ENCODE measurements around the gene DDX39A. TPM values are rescaled to one million over a fixed set of nuclear protein-coding genes. Genes with fewer than 3 reads are reported as not detected.
A peak's percentile ranks its signal among the peaks of the same experiment; 100 is the strongest.

Gene DDX39A
- total RNA-seq, 1 donor: 49.2 TPM

GRCh38 chr19:14379294-14380065 lies 39.7 kb downstream of the DDX39A start:
- peaks cover 31% of the 10 kb centered on the region for H3K79me2 ChIP-seq (ENCODE audit: insufficient read depth, low read length)
- H3K27ac ChIP-seq (ENCODE audit: low read depth, low read length): no peak overlapping the region
- H3K4me2 ChIP-seq (ENCODE audit: insufficient read depth, low read length): no peak overlapping the region
- TF ChIP-seq, protein P1, sequence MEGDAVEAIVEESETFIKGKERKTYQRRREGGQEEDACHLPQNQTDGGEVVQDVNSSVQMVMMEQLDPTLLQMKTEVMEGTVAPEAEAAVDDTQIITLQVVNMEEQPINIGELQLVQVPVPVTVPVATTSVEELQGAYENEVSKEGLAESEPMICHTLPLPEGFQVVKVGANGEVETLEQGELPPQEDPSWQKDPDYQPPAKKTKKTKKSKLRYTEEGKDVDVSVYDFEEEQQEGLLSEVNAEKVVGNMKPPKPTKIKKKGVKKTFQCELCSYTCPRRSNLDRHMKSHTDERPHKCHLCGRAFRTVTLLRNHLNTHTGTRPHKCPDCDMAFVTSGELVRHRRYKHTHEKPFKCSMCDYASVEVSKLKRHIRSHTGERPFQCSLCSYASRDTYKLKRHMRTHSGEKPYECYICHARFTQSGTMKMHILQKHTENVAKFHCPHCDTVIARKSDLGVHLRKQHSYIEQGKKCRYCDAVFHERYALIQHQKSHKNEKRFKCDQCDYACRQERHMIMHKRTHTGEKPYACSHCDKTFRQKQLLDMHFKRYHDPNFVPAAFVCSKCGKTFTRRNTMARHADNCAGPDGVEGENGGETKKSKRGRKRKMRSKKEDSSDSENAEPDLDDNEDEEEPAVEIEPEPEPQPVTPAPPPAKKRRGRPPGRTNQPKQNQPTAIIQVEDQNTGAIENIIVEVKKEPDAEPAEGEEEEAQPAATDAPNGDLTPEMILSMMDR (IDR thresholded peaks at IDR 0.05; ENCODE audit: extremely low read depth, low read depth, low read length): no peak
- H3K4me1 ChIP-seq (ENCODE audit: insufficient read depth, low read length): peaks cover 34% of the 10 kb centered on the region
- DNase-seq (ENCODE audit: insufficient read length, low spot score, missing footprints): no peak
- H3K36me3 ChIP-seq (ENCODE audit: insufficient read depth, low read length): no peaks in the 10 kb centered on the region
- H4K20me1 ChIP-seq (ENCODE audit: insufficient read depth, low read length): peaks cover 8% of the 10 kb centered on the region
- H3K9me3 ChIP-seq (ENCODE audit: low read depth, low read length): no peaks in the 10 kb centered on the region
- H3K27me3 ChIP-seq (ENCODE audit: insufficient read depth, low read length): no peaks in the 10 kb centered on the region
- no peak overlapping the region for H3K4me3 ChIP-seq (ENCODE audit: insufficient read depth, low read length)
- no peak overlapping the region for H2AFZ ChIP-seq (ENCODE audit: low read length)

DNA sequence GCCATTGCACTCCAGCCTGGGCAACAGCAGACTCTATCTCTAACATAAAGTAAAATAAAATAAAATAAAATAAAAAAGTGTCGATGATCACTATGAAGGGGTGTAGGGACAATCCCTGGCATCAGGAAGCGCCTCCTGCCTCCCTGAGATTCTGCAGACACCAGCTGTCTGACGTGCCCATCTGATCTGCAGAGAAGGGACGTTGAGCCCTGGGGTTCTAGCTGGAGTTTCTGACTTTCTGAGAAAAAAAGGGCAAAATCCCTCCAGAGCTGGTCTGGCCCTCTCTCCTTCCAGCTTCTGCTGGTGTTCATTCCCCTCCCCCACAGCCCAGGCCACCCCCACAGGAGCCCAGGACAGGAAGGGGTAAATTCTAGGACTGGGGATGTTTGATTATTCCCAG lies 40.3 kb downstream of the DDX39A start:
- H3K36me3 ChIP-seq (ENCODE audit: insufficient read depth, low read length): no peaks in the 10 kb centered on the region
- H4K20me1 ChIP-seq (ENCODE audit: insufficient read depth, low read length): peaks cover 6% of the 10 kb centered on the region
- H3K9me3 ChIP-seq (ENCODE audit: low read depth, low read length): no peaks in the 10 kb centered on the region
- no peak overlapping the region for H3K27ac ChIP-seq (ENCODE audit: low read depth, low read length)
- no peak overlapping the region for H3K4me3 ChIP-seq (ENCODE audit: insufficient read depth, low read length)
- peaks cover 25% of the 10 kb centered on the region for H3K79me2 ChIP-seq (ENCODE audit: insufficient read depth, low read length)
- no peak for DNase-seq (ENCODE audit: insufficient read length, low spot score, missing footprints)
- H3K27me3 ChIP-seq (ENCODE audit: insufficient read depth, low read length): no peaks in the 10 kb centered on the region
- H2AFZ ChIP-seq (ENCODE audit: low read length): no peak overlapping the region
- H3K4me2 ChIP-seq (ENCODE audit: insufficient read depth, low read length): no peak overlapping the region
- TF ChIP-seq, protein P1 (IDR thresholded peaks at IDR 0.05; ENCODE audit: extremely low read depth, low read depth, low read length): no peak
- peaks cover 30% of the 10 kb centered on the region for H3K4me1 ChIP-seq (ENCODE audit: insufficient read depth, low read length)

GRCh38 chr19:14377883-14378328 lies 41.2 kb downstream of the DDX39A start:
- no peaks in the 10 kb centered on the region for H3K9me3 ChIP-seq (ENCODE audit: low read depth, low read length)
- TF ChIP-seq, protein P1 (IDR thresholded peaks at IDR 0.05; ENCODE audit: extremely low read depth, low read depth, low read length): no peak
- DNase-seq (ENCODE audit: insufficient read length, low spot score, missing footprints): no peak
- peaks cover 16% of the 10 kb centered on the region for H3K79me2 ChIP-seq (ENCODE audit: insufficient read depth, low read length)
- H3K27me3 ChIP-seq (ENCODE audit: insufficient read depth, low read length): no peaks in the 10 kb centered on the region
- H3K4me3 ChIP-seq (ENCODE audit: insufficient read depth, low read length): no peak overlapping the region
- H3K4me1 ChIP-seq (ENCODE audit: insufficient read depth, low read length): peaks cover 24% of the 10 kb centered on the region
- H2AFZ ChIP-seq (ENCODE audit: low read length): no peak overlapping the region
- no peak overlapping the region for H3K4me2 ChIP-seq (ENCODE audit: insufficient read depth, low read length)
- no peaks in the 10 kb centered on the region for H3K36me3 ChIP-seq (ENCODE audit: insufficient read depth, low read length)
- no peaks in the 10 kb centered on the region for H4K20me1 ChIP-seq (ENCODE audit: insufficient read depth, low read length)
- H3K27ac ChIP-seq (ENCODE audit: low read depth, low read length): no peak overlapping the region

- Histone ChIP-seq H3K9me3 (ENCODE audit: low read depth, low read length) (no peaks in the 10 kb centered on the region), H3K4me2 (ENCODE audit: insufficient read depth, low read length) (no peak overlapping the region), H3K4me1 (ENCODE audit: insufficient read depth, low read length) (peaks cover 10% of the 10 kb centered on the region), H3K79me2 (ENCODE audit: insufficient read depth, low read length) (no peaks in the 10 kb centered on the region), H3K4me3 (ENCODE audit: insufficient read depth, low read length) (no peak overlapping the region), H3K27ac (ENCODE audit: low read depth, low read length) (peak overlapping the region; percentile 28), H4K20me1 (ENCODE audit: insufficient read depth, low read length) (no peaks in the 10 kb centered on the region), H3K36me3 (ENCODE audit: insufficient read depth, low read length) (no peaks in the 10 kb centered on the region), H3K27me3 (ENCODE audit: insufficient read depth, low read length) (no peaks in the 10 kb centered on the region), H2AFZ (ENCODE audit: low read length) (peak overlapping the region; percentile 89)
- DNase-seq (ENCODE audit: insufficient read length, low spot score, missing footprints): peak; percentile 87
- TF ChIP-seq, protein P1 (IDR thresholded peaks at IDR 0.05; ENCODE audit: extremely low read depth, low read depth, low read length): no peak
Measured at GRCh38 chr19:14375582-14376291, 43.4 kb downstream of the DDX39A start.

All from osteoblast (primary cell).